GM12875 (cell line): ENCODE results near the gene EPHA1.

Experiments used
- H3K4me3 ChIP-seq: one replicate; pipeline ENCODE4 v1.5.1; 2011; ENCODE audit warnings: low read depth, low read length, control low read depth
- TF ChIP-seq, protein P1 (sequence below): IDR thresholded peaks from 2 replicates; pipeline ENCODE4 v1.5.1; 2011; ENCODE audit warnings: low read depth, mild to moderate bottlenecking, control low read depth, inconsistent platforms, low read length, moderate library complexity, borderline replicate concordance; ENCODE audit not compliant: insufficient read depth

EPHA1 gene

DNA sequence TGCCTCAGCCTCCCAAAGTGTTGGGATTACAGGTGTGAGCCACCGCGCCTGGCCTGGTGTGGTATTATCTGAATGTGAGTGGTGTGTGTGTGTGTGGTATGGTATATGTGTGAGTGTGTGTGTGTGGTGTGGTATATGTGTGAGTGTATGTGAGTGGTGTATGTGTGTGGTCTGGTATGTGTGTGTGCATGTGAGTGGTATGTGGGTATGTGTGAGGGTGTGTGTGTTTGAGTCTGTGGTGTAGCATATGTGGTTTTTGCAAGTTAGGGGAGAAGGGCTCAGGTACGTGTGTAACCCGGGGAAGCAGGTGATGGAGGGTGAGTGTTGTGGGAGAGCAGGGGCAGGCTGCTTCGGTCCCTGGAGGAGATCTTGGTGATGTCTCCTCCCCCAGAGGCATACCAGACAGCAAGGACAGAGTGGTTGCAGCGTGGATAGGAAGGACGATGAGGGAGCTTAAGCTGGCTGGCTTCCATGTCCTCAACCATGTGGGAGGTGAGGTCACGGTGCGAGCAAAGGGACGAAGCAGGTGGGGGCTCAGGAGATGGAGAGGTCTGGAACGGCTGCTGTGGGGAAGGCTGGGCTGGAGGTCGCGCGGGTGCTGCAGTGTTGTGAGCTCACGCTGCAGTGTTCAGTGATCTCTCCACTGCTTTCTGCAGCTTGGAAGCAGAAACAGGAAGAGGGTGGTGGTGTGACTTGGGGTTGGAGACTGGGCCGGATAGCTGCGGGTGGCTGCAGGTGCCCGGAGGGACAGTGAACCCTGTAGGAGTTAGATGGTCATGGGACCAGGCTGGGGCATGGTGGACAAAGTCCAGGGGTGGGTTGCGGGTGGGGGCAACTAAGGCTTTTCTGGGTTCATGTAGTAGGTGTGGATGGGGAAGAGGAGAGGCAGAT, 22.5 kb downstream of the EPHA1 start:
- TF ChIP-seq, protein P1, sequence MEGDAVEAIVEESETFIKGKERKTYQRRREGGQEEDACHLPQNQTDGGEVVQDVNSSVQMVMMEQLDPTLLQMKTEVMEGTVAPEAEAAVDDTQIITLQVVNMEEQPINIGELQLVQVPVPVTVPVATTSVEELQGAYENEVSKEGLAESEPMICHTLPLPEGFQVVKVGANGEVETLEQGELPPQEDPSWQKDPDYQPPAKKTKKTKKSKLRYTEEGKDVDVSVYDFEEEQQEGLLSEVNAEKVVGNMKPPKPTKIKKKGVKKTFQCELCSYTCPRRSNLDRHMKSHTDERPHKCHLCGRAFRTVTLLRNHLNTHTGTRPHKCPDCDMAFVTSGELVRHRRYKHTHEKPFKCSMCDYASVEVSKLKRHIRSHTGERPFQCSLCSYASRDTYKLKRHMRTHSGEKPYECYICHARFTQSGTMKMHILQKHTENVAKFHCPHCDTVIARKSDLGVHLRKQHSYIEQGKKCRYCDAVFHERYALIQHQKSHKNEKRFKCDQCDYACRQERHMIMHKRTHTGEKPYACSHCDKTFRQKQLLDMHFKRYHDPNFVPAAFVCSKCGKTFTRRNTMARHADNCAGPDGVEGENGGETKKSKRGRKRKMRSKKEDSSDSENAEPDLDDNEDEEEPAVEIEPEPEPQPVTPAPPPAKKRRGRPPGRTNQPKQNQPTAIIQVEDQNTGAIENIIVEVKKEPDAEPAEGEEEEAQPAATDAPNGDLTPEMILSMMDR: no peak
- no peak overlapping the region for H3K4me3 ChIP-seq

DNA sequence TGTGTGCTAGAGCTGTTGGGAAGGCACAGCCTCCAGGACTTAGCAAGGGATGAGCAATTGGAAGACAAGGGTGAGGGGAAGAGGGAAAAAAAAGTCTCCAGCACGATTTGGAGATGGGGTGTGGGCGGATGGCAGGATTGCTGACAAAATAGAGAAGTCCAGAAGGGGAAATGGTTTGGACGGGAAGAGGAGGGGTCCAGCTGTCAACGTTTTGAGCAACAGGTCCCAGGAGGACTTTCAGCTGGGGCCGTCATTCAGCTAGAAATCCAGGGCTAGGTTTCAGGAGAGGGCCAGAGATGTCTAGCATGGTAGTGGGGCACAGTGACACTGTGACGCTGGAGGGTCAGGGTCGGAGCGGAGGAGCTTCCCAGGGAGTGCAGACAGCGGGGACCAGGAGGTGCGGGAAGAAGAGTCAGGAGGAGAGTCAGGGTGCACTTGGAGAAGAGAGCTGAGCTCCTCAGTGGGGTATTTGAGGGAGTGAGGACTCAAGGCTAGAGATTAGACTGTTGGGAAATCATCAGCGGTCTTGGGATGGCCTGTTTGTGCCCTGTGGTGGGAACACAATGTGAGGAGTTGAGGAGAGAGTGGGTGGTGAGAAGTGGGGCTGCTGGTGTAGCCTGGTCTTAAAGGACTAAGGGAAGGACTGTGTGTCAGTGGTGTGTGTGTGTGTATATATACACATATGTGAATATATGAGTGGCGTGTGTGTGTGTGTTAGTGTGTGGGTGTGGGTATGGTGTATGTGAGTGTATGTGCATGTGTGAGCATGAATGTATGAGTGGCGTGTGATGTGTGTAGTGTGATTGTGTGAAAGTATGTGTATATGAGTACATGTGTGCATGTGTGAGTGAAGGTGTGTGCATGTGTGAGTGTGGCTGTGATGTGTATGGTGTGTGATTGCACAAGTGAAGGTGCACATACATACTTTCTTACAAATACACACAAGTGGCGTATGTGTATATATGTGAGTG, 23.7 kb downstream of the EPHA1 start:
- H3K4me3 ChIP-seq: no peak overlapping the region

DNA sequence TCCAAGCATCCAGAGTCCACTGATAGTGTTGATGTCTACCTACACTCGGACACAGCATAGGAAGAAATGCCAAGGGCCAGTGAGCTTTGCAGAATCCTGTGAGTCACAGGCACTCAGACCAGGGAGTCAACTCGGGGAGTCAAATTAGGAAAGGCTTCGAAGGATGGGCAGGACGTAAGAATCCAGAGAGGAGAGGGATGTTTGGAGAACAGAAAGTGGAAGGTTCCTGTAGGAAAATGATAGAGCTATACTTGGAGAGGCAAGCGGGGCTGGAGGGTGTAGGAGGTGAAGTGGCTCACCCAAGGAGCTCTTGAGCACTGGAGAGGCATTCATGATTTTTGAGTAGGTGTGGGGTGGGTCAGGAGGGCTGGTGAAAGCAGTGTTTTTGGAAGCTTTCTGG, 24.5 kb downstream of the EPHA1 start:
- H3K4me3 ChIP-seq: no peak overlapping the region
- TF ChIP-seq, protein P1: no peak

More for the DNA sequence above, 23.7 kb downstream of the EPHA1 start:
- TF ChIP-seq, protein P1: no peak

DNA sequence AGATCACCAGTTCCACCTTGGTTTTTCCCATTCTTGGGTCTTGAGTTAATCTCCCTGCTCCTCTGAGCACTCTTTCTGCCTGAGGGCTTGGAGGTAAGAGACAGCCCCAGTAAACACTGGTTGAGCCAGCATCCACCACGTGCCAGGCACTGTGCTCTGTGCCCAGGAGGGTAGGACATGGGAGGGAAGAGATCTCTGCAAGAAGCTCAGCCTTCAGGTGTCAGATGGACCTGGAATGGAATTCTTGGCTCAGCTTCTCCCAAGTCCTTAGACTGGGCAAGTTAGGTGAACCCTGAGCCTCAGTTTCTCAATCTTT, 25.1 kb downstream of the EPHA1 start:
- TF ChIP-seq, protein P1: no peak
- H3K4me3 ChIP-seq: no peak overlapping the region

DNA sequence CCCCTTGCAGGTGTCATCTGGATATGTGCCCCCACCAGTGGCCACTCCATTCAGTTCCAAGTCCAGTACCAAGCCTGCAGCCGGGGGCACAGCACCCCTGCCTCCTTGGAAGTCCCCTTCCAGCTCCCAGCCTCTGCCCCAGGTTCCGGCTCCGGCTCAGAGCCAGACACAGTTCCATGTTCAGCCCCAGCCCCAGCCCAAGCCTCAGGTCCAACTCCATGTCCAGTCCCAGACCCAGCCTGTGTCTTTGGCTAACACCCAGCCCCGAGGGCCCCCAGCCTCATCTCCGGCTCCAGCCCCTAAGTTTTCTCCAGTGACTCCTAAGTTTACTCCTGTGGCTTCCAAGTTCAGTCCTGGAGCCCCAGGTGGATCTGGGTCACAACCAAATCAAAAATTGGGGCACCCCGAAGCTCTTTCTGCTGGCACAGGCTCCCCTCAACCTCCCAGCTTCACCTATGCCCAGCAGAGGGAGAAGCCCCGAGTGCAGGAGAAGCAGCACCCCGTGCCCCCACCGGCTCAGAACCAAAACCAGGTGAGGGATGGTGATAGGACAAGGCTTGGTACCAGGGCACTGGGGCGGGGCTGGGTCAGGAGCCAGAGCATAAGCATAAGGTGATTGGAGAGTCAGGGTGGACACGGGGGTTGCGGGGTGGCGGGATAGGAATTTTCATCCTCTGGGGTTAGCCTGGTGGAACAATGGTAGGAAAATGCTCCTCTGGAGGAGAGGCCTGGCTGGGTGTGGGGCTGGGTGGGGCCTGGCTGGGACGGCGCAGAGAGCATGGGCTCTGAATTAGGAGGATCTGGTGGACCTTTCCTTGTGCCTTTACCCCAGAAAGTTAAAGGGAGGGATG, 25.6 kb downstream of the EPHA1 start:
- TF ChIP-seq, protein P1: no peak
- peak overlapping the region; percentile 77 for H3K4me3 ChIP-seq

DNA sequence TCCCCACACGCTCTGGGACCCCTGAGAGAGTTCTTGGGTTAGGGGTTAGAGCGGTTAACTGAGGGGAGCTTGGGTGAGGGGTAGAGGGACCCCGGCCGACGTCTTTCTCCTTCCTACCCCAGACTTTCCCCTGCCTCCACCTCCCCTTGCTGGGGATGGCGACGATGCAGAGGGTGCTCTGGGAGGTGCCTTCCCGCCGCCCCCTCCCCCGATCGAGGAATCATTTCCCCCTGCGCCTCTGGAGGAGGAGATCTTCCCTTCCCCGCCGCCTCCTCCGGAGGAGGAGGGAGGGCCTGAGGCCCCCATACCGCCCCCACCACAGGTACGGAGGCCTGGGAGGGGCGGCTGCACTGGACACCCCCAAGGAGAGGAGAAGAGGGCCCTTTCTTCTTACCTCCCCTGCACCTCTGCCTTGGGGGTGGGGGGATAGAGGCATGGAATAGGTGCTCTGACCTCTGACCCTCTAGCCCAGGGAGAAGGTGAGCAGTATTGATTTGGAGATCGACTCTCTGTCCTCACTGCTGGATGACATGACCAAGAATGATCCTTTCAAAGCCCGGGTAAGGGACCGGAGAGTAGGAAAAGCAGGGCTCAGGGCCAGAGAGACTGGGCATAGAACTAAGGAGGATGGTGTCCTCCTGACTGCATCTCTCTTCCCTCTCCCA, 26.4 kb downstream of the EPHA1 start:
- H3K4me3 ChIP-seq: peak overlapping the region; percentile 77
- TF ChIP-seq, protein P1: no peak
